ENCODE measurements around the gene LDB3. TPM values are rescaled to one million over a fixed set of nuclear protein-coding genes. Genes with fewer than 3 reads are reported as not detected.

The LDB3 gene
- total and polyA plus RNA-seq, 2 of the 4 experiments (the other 2 are of a cell fraction): 0.36 to 2.6 TPM

DNA sequence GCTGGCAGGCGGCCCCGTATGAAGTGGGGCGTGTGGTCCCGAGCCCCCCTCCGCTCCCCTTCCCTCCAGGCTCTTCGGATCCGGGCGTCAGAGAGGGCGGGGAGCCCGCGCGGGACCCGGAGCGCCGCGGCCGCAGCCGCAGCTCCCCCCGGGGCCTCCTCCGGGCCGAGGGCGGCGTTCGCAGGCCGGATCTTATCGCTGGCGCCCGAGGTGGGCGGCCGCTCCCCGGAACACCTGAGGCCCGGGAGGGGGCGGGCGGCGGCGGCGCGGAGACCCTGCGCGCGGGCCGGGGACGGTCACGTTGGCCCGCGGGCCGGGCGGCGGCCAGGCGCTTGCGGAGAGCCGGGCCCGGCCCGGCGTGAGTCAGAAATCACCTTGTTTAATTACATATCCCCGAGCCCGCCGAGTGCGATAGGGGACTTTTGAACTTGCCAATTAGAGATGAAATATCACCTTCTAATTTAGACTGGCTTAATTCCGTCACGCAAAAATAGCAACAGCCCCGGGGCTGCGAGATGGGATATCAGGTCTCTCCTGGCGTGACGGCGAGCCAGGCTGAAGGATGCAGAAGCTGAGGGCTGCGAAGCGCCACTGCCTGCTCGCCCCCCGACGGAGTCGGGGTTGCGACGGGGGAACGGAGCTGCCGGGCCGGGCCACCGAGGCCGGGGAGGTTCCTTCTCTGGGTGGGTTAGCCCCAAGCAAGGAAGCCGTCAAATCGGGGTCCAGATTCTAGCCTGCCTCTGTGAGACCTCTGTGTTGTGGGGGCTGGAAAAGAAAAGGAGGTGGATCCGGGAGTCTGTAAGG lies 43.4 kb downstream of the LDB3 start:
- Histone ChIP-seq H4K20me1 (ENCODE audit: insufficient read depth, low read length) (no peaks in the 10 kb centered on the region), H3K27me3 (ENCODE audit: control insufficient read depth, insufficient read depth, low read length) (no peaks in the 10 kb centered on the region), H3K9ac (ENCODE audit: low read depth, low read length) (peak overlapping the region; percentile 55), H3K14ac (replicated peaks; ENCODE audit: low read depth, low read length) (peak overlapping the region; percentile 53), H3K4ac (ENCODE audit: low read depth, low read length) (peak overlapping the region; percentile 32), H3K4me2 (ENCODE audit: low read depth, low read length) (peak overlapping the region; percentile 92), H3K9me1 (ENCODE audit: insufficient read depth, low read length) (peaks cover 3% of the 10 kb centered on the region; the same call in 1 of the 2 replicates), H2BK20ac (ENCODE audit: low read depth, low read length) (no peak overlapping the region), H3K23ac (ENCODE audit: low read depth, low read length) (peak overlapping the region; percentile 89), H3K56ac (ENCODE audit: extremely low read depth, insufficient read depth, low read length) (peak overlapping the region; percentile 40; the same call in 1 of the 2 replicates), H3K27ac (ENCODE audit: insufficient read depth, low read length) (peak overlapping the region; percentile 70), H4K91ac (ENCODE audit: insufficient read depth, low read depth, low read length) (peak overlapping the region; percentile 26), H4K8ac (ENCODE audit: low read depth in 2 of 2, low read length in 2 of 2) (peak overlapping the region; percentile 51 to 79), H3K36me3 (ENCODE audit: control insufficient read depth, insufficient read depth, low read length) (no peaks in the 10 kb centered on the region), H2AK5ac (ENCODE audit: low read depth, low read length) (0 out of 2 replicates have a peak overlapping the region, but pooled peaks have one; percentile 25), H3K9me3 (ENCODE audit: control insufficient read depth, insufficient read depth, low read length) (no peaks in the 10 kb centered on the region), H2BK120ac (ENCODE audit: low read depth, low read length) (peak overlapping the region; percentile 39; the same call in 1 of the 2 replicates), H3K18ac (ENCODE audit: low read depth, low read length) (peak overlapping the region; percentile 24), H2BK15ac (ENCODE audit: low read depth, low read length) (no peak overlapping the region), H4K5ac (ENCODE audit: low read depth, low read length) (peak overlapping the region; percentile 87), H2AFZ (replicated peaks; ENCODE audit: low read length, poor library complexity) (peak overlapping the region; percentile 100), H2BK5ac (ENCODE audit: low read depth, low read length, poor library complexity, severe bottlenecking) (peak overlapping the region; percentile 56), H3K4me1 (ENCODE audit: control insufficient read depth, insufficient read depth, low read length) (peaks cover 8% of the 10 kb centered on the region), H3K79me1 (ENCODE audit: low read depth in 1 of 2, low read length in 2 of 2) (peaks cover 0 to 10% of the 10 kb centered on the region in 2 experiments; a peak in 2 of 4 replicates), H3K4me3 (ENCODE audit: insufficient read depth, low read depth, low read length) (peak overlapping the region; percentile 51), H2AK9ac (replicated peaks; ENCODE audit: low read depth, low read length, poor library complexity) (peak overlapping the region; percentile 58)
- peak; percentile 67 for ATAC-seq (ENCODE audit: low read depth)
- intact Hi-C loops (cut with micrococcal nuclease) (loop anchor here (1.0 kb wide), 2 partner anchors 46 to 188 kb away; no protein-coding TSS in a partner anchor), in situ Hi-C loops (cut with MboI; ENCODE audit: low sequenced_read_pairs) (no loop called here), dilution Hi-C loops (cut with HindIII; ENCODE audit: low sequenced_read_pairs, unreplicated experiment) (no loop called here)
- DNase-seq: peak; percentile 25
- BruUV-seq (replicated peaks): no TSS peak
- 0% methylated on average over 21 of the region's 82 CpGs; no CpG with 5 or more reads in 1 of the 2 experiments for WGBS, 2 experiments (ENCODE audit: extremely low coverage in 2 of 2, insufficient read length in 1 of 2)
- ChIA-PET CTCF (interaction anchor here (0.5 kb wide), 1 partner anchor 227 kb away, joined by 3 read pairs; no protein-coding TSS in a partner anchor), POLR2A (ENCODE audit: unreplicated experiment) (interaction anchor here (0.7 kb wide), 1 partner anchor 376 kb away, joined by 4 read pairs; no protein-coding TSS in a partner anchor)
- no peak for TF ChIP-seq SMC3 (IDR thresholded peaks at IDR 0.05; ENCODE audit: low read depth, low read length)
- peak; percentile 41 for TF ChIP-seq POLR2A (IDR thresholded peaks at IDR 0.05; ENCODE audit: low read depth, low read length)
- no peak for TF ChIP-seq RFX5 (IDR thresholded peaks at IDR 0.05; ENCODE audit: low read depth, low read length)

Data from IMR-90 (cell line).